HepG2 (cell line): ENCODE results near the gene COMMD8. TPM values are rescaled to one million over a fixed set of nuclear protein-coding genes. Genes with fewer than 3 reads are reported as not detected.

ENCODE experiments used
- ARNTL ChIP-seq: sonication (generic); formaldehyde crosslinking; IDR thresholded peaks from 2 replicates; pipeline ENCODE4 v1.4.0; 2020; ENCODE audit warnings: mild to moderate bottlenecking, missing genetic modification reagents
- CBX5 ChIP-seq: sonication (generic); formaldehyde crosslinking; IDR thresholded peaks from 2 replicates; pipeline ENCODE4 v1.4.0; 2020; ENCODE audit warnings: missing genetic modification reagents, borderline replicate concordance
- ELF3 ChIP-seq: IDR thresholded peaks from 2 replicates; pipeline ENCODE4 v1.6.1; 2016; ENCODE audit warnings: missing genetic modification reagents, missing compliant biosample characterization
- HHEX ChIP-seq: IDR thresholded peaks from 2 replicates; pipeline ENCODE4 v1.6.1; 2016; ENCODE audit warnings: control low read depth
- KLF9 ChIP-seq: IDR thresholded peaks from 2 replicates; pipeline ENCODE4 v1.6.1; 2016; ENCODE audit warnings: low read depth
- MLLT10 ChIP-seq: sonication (generic); formaldehyde crosslinking; IDR thresholded peaks from 2 replicates; pipeline ENCODE4 v1.4.0; 2020; ENCODE audit warnings: missing genetic modification reagents
- MTA3 ChIP-seq: sonication (generic); formaldehyde crosslinking; IDR thresholded peaks from 2 replicates; pipeline ENCODE4 v1.4.0; 2020; ENCODE audit warnings: missing genetic modification reagents
- MTF2 ChIP-seq: sonication (generic); formaldehyde crosslinking; IDR thresholded peaks from 2 replicates; pipeline ENCODE4 v1.5.0; 2020; ENCODE audit warnings: missing genetic modification reagents, borderline replicate concordance
- NFATC3 ChIP-seq: sonication (generic); formaldehyde crosslinking; IDR thresholded peaks from 2 replicates; pipeline ENCODE4 v1.5.1; 2020; ENCODE audit warnings: mild to moderate bottlenecking, missing genetic modification reagents
- POGZ ChIP-seq: sonication (generic); formaldehyde crosslinking; IDR thresholded peaks from 2 replicates; pipeline ENCODE4 v1.4.0; 2020; ENCODE audit warnings: mild to moderate bottlenecking, missing genetic modification reagents
- SMYD3 ChIP-seq: sonication (generic); formaldehyde crosslinking; IDR thresholded peaks from 2 replicates; pipeline ENCODE4 v1.8.1; 2023; ENCODE audit warnings: mild to moderate bottlenecking, missing genetic modification reagents
- TEAD2 ChIP-seq: sonication (generic); formaldehyde crosslinking; IDR thresholded peaks from 2 replicates; pipeline ENCODE4 v1.9.0; 2021; ENCODE audit warnings: missing genetic modification reagents
- ZBTB21 ChIP-seq: sonication (generic); formaldehyde crosslinking; IDR thresholded peaks from 2 replicates; pipeline ENCODE4 v1.4.0; 2020; ENCODE audit warnings: missing genetic modification reagents
- ZBTB7A ChIP-seq: sonication (generic); formaldehyde crosslinking; IDR thresholded peaks from 2 replicates; pipeline ENCODE4 v1.8.0; 2022; ENCODE audit warnings: mild to moderate bottlenecking, missing genetic modification reagents
- ZNF281 ChIP-seq: sonication (generic); formaldehyde crosslinking; IDR thresholded peaks from 2 replicates; pipeline ENCODE4 v1.4.0; 2020; ENCODE audit warnings: missing genetic modification reagents, borderline replicate concordance
- ZNF543 ChIP-seq: sonication (generic); formaldehyde crosslinking; IDR thresholded peaks from 2 replicates; pipeline ENCODE4 v1.4.0; 2020; ENCODE audit warnings: mild to moderate bottlenecking, missing genetic modification reagents
- ZNF569 ChIP-seq: sonication (generic); formaldehyde crosslinking; IDR thresholded peaks from 2 replicates; pipeline ENCODE4 v1.5.0; 2020; ENCODE audit warnings: mild to moderate bottlenecking, missing genetic modification reagents, moderate library complexity, borderline replicate concordance
- ZNF766 ChIP-seq: sonication (generic); formaldehyde crosslinking; IDR thresholded peaks from 2 replicates; pipeline ENCODE4 v1.5.0; 2020; ENCODE audit warnings: missing genetic modification reagents, borderline replicate concordance
- ZNF792 ChIP-seq: IDR thresholded peaks from 2 replicates; pipeline ENCODE4 v1.6.1; 2016
- ZNF850 ChIP-seq: sonication (generic); formaldehyde crosslinking; conservative IDR thresholded peaks from 2 replicates; pipeline ENCODE4 v1.9.0; 2021; ENCODE audit warnings: mild to moderate bottlenecking, missing genetic modification reagents
- ZNF891 ChIP-seq: sonication (generic); formaldehyde crosslinking; IDR thresholded peaks from 2 replicates; pipeline ENCODE4 v1.5.0; 2020; ENCODE audit warnings: mild to moderate bottlenecking, missing genetic modification reagents
- polyA plus RNA-seq, 8 experiments: library from polyadenylated mRNA; depleted of rRNA in 3 of 8; stranded (reverse) in 7 of 8; unstranded in 1 of 8; fragments of >200 nt; fragmentation: Illumina TruSeq in 4 of 8; extraction: Trizol in 4 of 8; gene quantifications; 2 replicates each; pipeline versions ENCODE4 v1.2.1 to v1.2.3, GENCODE V29; 2011 to 2016; ENCODE audit warnings: low read depth in 4 of 8, missing spikeins in 1 of 8, mixed read lengths in 1 of 8; ENCODE audit not compliant: insufficient read depth in 1 of 8
- total RNA-seq, 5 experiments: library from RNA; depleted of rRNA; stranded (reverse); fragments of >200 nt; fragmentation: Illumina TruSeq; extraction: Trizol; gene quantifications; 2 replicates each; pipeline ENCODE4 v1.2.3, GENCODE V29; 2016; ENCODE audit warnings: low read depth in 1 of 5
- TF ChIP-seq, protein P1 (sequence below): sonication (generic); formaldehyde crosslinking; IDR thresholded peaks from 2 replicates; pipeline ENCODE4 v1.9.0; 2022; ENCODE audit warnings: low read depth, missing genetic modification reagents
- TF ChIP-seq, protein P2 (sequence below): sonication (generic); formaldehyde crosslinking; IDR thresholded peaks from 2 replicates; pipeline ENCODE4 v1.5.1; 2020; ENCODE audit warnings: mild to moderate bottlenecking, missing genetic modification reagents, moderate library complexity
- TF ChIP-seq, protein P3 (sequence below): conservative IDR thresholded peaks from 2 replicates; pipeline ENCODE4 v1.6.1; 2018; ENCODE audit warnings: missing genetic modification reagents

Gene COMMD8
- total and polyA plus RNA-seq, 2 of the 13 experiments (the other 11 are each of a cell fraction or from before 2014, with no cell fraction given) = 7.1 to 20.3 TPM

DNA sequence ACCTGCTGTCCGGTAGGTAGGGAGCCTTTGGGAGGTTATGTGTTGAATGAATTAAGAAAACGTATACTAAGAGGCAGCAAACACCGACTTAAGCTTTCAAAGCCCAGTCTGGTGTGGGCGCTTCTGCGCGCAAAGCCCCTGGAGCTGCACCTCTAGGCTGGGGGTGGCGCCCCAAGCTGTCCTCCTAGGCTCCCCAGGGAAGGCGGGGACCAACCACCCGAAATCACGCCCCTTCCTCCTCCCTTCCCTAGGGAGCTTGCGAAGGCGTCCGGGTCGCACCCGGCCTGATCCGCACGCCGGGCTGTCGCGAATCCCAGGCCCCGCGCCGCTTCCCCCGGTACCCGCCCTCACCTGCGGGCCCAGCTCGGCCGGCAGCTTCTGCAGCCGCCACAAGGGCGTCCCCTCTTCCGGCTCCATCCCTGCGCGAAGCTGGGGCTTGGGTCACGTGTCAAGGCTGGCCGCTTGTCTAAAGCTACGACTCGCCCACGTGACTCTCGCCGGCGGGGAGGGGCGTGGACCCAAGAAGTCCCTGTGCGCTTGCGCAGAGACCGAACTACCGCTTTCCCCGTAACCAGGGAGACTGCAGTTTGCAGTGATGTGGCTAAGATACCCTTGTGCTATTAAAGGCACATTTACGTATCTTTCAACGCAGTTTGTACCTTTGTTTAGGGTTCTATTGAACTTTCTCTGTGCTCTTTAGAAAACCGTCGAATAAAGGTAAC is at the start of gene COMMD8 (continued):
- TF ChIP-seq, protein P1, sequence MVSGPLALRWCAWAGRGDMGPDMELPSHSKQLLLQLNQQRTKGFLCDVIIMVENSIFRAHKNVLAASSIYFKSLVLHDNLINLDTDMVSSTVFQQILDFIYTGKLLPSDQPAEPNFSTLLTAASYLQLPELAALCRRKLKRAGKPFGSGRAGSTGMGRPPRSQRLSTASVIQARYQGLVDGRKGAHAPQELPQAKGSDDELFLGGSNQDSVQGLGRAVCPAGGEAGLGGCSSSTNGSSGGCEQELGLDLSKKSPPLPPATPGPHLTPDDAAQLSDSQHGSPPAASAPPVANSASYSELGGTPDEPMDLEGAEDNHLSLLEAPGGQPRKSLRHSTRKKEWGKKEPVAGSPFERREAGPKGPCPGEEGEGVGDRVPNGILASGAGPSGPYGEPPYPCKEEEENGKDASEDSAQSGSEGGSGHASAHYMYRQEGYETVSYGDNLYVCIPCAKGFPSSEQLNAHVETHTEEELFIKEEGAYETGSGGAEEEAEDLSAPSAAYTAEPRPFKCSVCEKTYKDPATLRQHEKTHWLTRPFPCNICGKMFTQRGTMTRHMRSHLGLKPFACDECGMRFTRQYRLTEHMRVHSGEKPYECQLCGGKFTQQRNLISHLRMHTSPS = no peak
- TF ChIP-seq MTA3 (CRISPR knock-in tag) (no peak), ZNF281 (CRISPR knock-in tag) (no peak), ZNF792 (CRISPR knock-in tag) (no peak), HHEX (CRISPR knock-in tag) (no peak), ZNF891 (CRISPR knock-in tag) (peak; percentile 77; the same call in 1 of the 2 replicates), ZNF766 (CRISPR knock-in tag) (peak; percentile 68; the same call in 1 of the 2 replicates), KLF9 (no peak), NFATC3 (CRISPR knock-in tag) (no peak), TEAD2 (CRISPR knock-in tag) (no peak), ELF3 (CRISPR knock-in tag) (no peak; the same call in 1 of the 2 replicates), SMYD3 (peak; percentile 84), CBX5 (CRISPR knock-in tag) (peak; percentile 42; the same call in 1 of the 2 replicates), ZNF569 (CRISPR knock-in tag) (no peak), ZNF543 (no peak), ZBTB7A (no peak), ZBTB21 (CRISPR knock-in tag) (no peak), ZNF850 (CRISPR knock-in tag) (no peak), ARNTL (CRISPR knock-in tag) (peak; percentile 98), MTF2 (no peak), POGZ (peak; percentile 98), MLLT10 (CRISPR knock-in tag) (no peak)
- TF ChIP-seq, protein P2, sequence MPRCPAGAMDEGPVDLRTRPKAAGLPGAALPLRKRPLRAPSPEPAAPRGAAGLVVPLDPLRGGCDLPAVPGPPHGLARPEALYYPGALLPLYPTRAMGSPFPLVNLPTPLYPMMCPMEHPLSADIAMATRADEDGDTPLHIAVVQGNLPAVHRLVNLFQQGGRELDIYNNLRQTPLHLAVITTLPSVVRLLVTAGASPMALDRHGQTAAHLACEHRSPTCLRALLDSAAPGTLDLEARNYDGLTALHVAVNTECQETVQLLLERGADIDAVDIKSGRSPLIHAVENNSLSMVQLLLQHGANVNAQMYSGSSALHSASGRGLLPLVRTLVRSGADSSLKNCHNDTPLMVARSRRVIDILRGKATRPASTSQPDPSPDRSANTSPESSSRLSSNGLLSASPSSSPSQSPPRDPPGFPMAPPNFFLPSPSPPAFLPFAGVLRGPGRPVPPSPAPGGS (CRISPR knock-in tag) = 0 out of 2 replicates have a peak, but pooled peaks have one; percentile 45
- TF ChIP-seq, protein P3, sequence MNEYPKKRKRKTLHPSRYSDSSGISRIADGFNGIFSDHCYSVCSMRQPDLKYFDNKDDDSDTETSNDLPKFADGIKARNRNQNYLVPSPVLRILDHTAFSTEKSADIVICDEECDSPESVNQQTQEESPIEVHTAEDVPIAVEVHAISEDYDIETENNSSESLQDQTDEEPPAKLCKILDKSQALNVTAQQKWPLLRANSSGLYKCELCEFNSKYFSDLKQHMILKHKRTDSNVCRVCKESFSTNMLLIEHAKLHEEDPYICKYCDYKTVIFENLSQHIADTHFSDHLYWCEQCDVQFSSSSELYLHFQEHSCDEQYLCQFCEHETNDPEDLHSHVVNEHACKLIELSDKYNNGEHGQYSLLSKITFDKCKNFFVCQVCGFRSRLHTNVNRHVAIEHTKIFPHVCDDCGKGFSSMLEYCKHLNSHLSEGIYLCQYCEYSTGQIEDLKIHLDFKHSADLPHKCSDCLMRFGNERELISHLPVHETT = no peak
